SH-SY5Y (cell line): Measurements from ENCODE around the gene STAG1.

Experiments used
- GATA2 ChIP-seq: IDR thresholded peaks from 2 replicates; pipeline ENCODE4 v1.6.1; 2011; ENCODE audit warnings: mild to moderate bottlenecking, low read depth, low read length
- GATA3 ChIP-seq: IDR thresholded peaks from 2 replicates; pipeline ENCODE4 v1.6.1; 2011; ENCODE audit warnings: low read depth, mild to moderate bottlenecking, low read length, moderate library complexity

- no peak for TF ChIP-seq GATA3
- TF ChIP-seq GATA2, result no peak
These were observed at the start of gene STAG1 for GRCh38 chr3:136752172-136752421.
